ENCODE results near the gene ZNF771. TPM values are rescaled to one million over a fixed set of nuclear protein-coding genes. Genes with fewer than 3 reads are reported as not detected.

The ZNF771 gene
- total RNA-seq, 1 experiment from 2014 or later = 19.0 TPM

DNA sequence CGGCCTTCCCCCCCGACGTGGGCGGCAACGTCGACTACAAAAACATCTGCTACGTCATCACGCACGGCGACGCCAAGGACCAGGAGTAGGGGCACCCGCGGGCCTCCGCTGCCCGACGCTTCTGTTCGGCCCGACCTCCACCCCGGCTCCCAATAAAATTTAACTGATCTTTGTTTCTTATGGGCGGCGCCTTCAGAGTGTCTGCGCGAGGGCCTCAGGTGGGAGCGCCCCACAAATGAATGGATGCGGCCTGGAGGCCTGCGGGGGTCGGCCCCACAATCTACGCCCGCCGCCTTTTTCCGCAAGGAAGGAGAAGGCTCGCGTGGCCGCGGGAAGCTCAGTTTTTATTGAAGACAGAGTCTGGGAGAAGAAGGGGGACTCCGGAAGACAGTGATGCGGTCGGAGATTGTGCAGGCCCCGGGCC is 29.6 kb upstream of the ZNF771 start:
- ChIA-PET CTCF (no interaction called here), POLR2A (ENCODE audit: unreplicated experiment) (interaction anchor here (0.6 to 0.8 kb wide), 3 partner anchors 17 to 489 kb away, joined by 4 to 19 read pairs (median 17); partner anchors contain the start of gene ZNF48)
- Histone ChIP-seq H3K27me3 (ENCODE audit: insufficient read depth, low read depth) (no peaks in the 10 kb centered on the region), H3K4me2 (peak overlapping the region; percentile 98), H3K79me2 (ENCODE audit: low read depth) (peaks cover 13% of the 10 kb centered on the region; the same call in 1 of the 2 replicates), H3K36me3 (ENCODE audit: low read depth) (no peaks in the 10 kb centered on the region), H4K20me1 (ENCODE audit: insufficient read depth) (no peaks in the 10 kb centered on the region), H3K9me3 (ENCODE audit: insufficient read depth, low read depth) (no peaks in the 10 kb centered on the region), H3K4me1 (replicated peaks; ENCODE audit: insufficient read depth) (peaks cover 19% of the 10 kb centered on the region), H3F3A (ENCODE audit: insufficient read depth, low read depth) (peaks cover 31% of the 10 kb centered on the region), H3K4me3 (peak overlapping the region; percentile 80), H3K9me2 (ENCODE audit: insufficient read depth) (no peaks in the 10 kb centered on the region), H2AFZ (peak overlapping the region; percentile 100), H3K27ac (peak overlapping the region; percentile 92)
- DNase-seq = peak; percentile 83 to 95
- intact Hi-C loops (cut with micrococcal nuclease; ENCODE audit: unreplicated experiment) = loop anchor here (1.0 to 5.0 kb wide), 9 partner anchors 12 to 320 kb away; partner anchors contain the start of genes CD2BP2, FBRS, TBX6 and ZNF48
- no TSS peak for BruUV-seq (replicated peaks)
- TF ChIP-seq, protein P1, sequence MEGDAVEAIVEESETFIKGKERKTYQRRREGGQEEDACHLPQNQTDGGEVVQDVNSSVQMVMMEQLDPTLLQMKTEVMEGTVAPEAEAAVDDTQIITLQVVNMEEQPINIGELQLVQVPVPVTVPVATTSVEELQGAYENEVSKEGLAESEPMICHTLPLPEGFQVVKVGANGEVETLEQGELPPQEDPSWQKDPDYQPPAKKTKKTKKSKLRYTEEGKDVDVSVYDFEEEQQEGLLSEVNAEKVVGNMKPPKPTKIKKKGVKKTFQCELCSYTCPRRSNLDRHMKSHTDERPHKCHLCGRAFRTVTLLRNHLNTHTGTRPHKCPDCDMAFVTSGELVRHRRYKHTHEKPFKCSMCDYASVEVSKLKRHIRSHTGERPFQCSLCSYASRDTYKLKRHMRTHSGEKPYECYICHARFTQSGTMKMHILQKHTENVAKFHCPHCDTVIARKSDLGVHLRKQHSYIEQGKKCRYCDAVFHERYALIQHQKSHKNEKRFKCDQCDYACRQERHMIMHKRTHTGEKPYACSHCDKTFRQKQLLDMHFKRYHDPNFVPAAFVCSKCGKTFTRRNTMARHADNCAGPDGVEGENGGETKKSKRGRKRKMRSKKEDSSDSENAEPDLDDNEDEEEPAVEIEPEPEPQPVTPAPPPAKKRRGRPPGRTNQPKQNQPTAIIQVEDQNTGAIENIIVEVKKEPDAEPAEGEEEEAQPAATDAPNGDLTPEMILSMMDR (conservative IDR thresholded peaks at IDR 0.05) = no peak
- no peak for TF ChIP-seq EZH2 (IDR thresholded peaks at IDR 0.05; ENCODE audit: low read depth)

DNA sequence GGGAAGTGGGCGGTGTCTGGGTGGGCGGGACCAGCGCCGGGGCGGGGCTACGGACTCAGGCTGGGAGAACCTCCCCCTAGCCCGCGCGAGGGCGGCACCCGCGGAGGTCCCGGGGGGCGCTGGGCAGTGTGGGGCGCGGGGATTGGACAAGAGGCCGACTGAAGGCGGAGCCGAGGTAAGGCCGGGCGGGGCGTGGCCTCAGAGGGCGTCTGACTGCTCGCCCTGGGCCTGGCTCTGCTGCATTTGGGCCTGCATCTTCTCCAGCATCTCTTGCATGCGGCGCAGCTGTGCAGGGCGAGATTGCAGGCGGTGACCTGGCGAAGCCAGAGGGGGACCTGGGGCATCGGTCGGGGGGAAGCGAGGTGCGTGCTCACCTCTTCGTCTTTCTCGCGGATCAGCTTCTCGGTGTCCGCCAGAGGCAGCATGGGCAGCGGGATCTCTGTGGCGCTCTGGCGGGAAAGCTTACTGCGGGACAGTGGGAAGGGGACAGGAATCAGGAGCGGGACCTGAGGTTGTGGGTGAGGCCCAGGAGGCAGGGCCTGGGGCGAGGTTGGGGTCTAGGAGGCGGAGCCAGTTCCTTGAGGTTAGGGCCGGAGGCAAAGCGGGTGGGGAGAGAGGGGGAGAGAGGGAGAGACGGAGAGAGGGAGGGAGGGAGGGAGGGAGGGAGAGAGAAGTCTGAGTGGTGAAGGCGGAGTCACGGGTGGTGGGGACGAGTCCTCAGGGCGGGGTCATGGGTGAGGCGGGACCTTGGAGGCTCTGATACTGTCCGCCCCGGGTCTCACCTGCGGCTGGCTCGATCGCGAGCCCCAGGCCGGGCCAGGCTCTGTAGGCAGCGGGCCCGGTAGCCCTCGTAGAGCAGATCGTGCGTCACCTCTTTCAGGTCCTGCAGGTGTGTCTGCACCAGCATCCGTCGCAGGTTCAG is 28.9 kb upstream of the ZNF771 start:
- H3K27ac ChIP-seq = peak overlapping the region; percentile 92
- DNase-seq = peak; percentile 91 to 100
- H4K20me1 ChIP-seq (ENCODE audit: insufficient read depth) = no peaks in the 10 kb centered on the region
- H3K9me2 ChIP-seq (ENCODE audit: insufficient read depth) = no peaks in the 10 kb centered on the region
- POLR2A ChIA-PET (ENCODE audit: unreplicated experiment) = interaction anchor here (0.7 to 0.8 kb wide), 2 partner anchors 17 to 427 kb away, joined by 17 to 19 read pairs; partner anchors contain the start of gene ZNF48
- no peaks in the 10 kb centered on the region for H3K36me3 ChIP-seq (ENCODE audit: low read depth)
- H3F3A ChIP-seq (ENCODE audit: insufficient read depth, low read depth) = peaks cover 31% of the 10 kb centered on the region
- H3K79me2 ChIP-seq (ENCODE audit: low read depth) = peaks cover 13% of the 10 kb centered on the region; the same call in 1 of the 2 replicates
- no TSS peak for BruUV-seq (replicated peaks)
- no peaks in the 10 kb centered on the region for H3K9me3 ChIP-seq (ENCODE audit: insufficient read depth, low read depth)
- CTCF ChIA-PET = no interaction called here
- H3K27me3 ChIP-seq (ENCODE audit: insufficient read depth, low read depth) = no peaks in the 10 kb centered on the region
- H3K4me2 ChIP-seq = peak overlapping the region; percentile 98
- H3K4me3 ChIP-seq = peak overlapping the region; percentile 80
- H3K4me1 ChIP-seq (replicated peaks; ENCODE audit: insufficient read depth) = peaks cover 19% of the 10 kb centered on the region
- peak overlapping the region; percentile 100 for H2AFZ ChIP-seq
- TF ChIP-seq, protein P1 (conservative IDR thresholded peaks at IDR 0.05) = peak; percentile 18; the same call in 1 of the 2 replicates
- TF ChIP-seq EZH2 (IDR thresholded peaks at IDR 0.05; ENCODE audit: low read depth) = no peak
- intact Hi-C loops (cut with micrococcal nuclease; ENCODE audit: unreplicated experiment) = loop anchor here (1.0 to 5.0 kb wide), 7 partner anchors 12 to 286 kb away; partner anchors contain the start of genes CD2BP2, FBRS, TBX6 and ZNF48

DNA sequence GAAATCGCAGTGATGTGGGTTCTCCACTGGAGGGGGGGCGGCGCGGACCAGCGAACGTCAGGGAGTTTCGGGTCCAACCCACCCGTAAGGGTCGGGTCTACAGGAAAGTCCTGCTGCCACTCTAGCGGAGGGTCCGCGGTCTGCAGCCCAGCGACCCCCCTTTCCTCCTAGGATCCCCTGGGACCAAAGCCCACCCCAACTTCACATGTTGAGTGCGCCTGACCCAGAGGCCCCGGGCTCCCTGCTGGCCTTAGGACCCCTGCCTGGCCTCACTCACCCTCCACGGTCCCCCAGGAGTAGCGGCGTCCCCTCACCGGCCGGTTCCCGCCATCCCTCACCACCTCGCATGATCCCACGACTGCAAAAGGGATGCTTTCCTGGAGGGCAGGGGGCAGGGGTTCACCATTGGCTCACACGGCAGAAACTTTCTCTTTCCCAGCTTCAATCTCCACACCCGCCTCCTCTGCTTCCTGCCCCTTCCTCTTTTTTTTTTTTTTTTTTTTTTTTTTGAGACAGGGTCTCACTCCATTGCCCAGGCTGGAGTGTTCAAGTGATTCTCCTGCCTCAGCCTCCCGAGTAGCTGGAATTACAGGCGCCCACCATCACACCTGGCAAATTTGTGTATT is 28.1 kb upstream of the ZNF771 start:
- peak overlapping the region; percentile 71; the same call in 1 of the 2 replicates for H2AFZ ChIP-seq
- peak overlapping the region; percentile 80 for H3K4me3 ChIP-seq
- H3K4me1 ChIP-seq (replicated peaks; ENCODE audit: insufficient read depth) = peaks cover 19% of the 10 kb centered on the region
- H4K20me1 ChIP-seq (ENCODE audit: insufficient read depth) = no peaks in the 10 kb centered on the region
- no peaks in the 10 kb centered on the region for H3K27me3 ChIP-seq (ENCODE audit: insufficient read depth, low read depth)
- H3K9me3 ChIP-seq (ENCODE audit: insufficient read depth, low read depth) = no peaks in the 10 kb centered on the region
- peaks cover 31% of the 10 kb centered on the region for H3F3A ChIP-seq (ENCODE audit: insufficient read depth, low read depth)
- H3K36me3 ChIP-seq (ENCODE audit: low read depth) = no peaks in the 10 kb centered on the region
- no peak for TF ChIP-seq EZH2 (IDR thresholded peaks at IDR 0.05; ENCODE audit: low read depth)
- TF ChIP-seq, protein P1 (conservative IDR thresholded peaks at IDR 0.05) = no peak
- H3K9me2 ChIP-seq (ENCODE audit: insufficient read depth) = no peaks in the 10 kb centered on the region
- POLR2A ChIA-PET (ENCODE audit: unreplicated experiment) = no interaction called here
- CTCF ChIA-PET = interaction anchor here (0.6 kb wide), 1 partner anchor 17 kb away, joined by 5 read pairs; no protein-coding TSS in a partner anchor
- H3K27ac ChIP-seq = peak overlapping the region; percentile 92
- H3K79me2 ChIP-seq (ENCODE audit: low read depth) = peaks cover 13% of the 10 kb centered on the region; the same call in 1 of the 2 replicates
- BruUV-seq (replicated peaks) = no TSS peak
- H3K4me2 ChIP-seq = peak overlapping the region; percentile 98
- no peak for DNase-seq
- intact Hi-C loops (cut with micrococcal nuclease; ENCODE audit: unreplicated experiment) = loop anchor here (2.0 to 5.0 kb wide), 4 partner anchors 44 to 287 kb away; partner anchors contain the start of genes FBRS, TBX6 and ZNF768

Measured in PC-9 (cell line).